ENCODE data around the gene FLII.

Gene FLII

GRCh38 chr17:18246109-18246725 is 12.3 kb downstream of the FLII start:
- no peak for DNase-seq (ENCODE audit: extremely low read depth, insufficient read length)
- H3K4me3 ChIP-seq (replicated peaks; ENCODE audit: low read depth, low read length), result no peak overlapping the region
- TF ChIP-seq CTCF (IDR thresholded peaks at IDR 0.05; ENCODE audit: insufficient read depth, low read length, poor library complexity, severe bottlenecking), result no peak
- H3K36me3 ChIP-seq (ENCODE audit: control insufficient read depth, insufficient read depth, low read length), result peaks cover 37% of the 10 kb centered on the region
- no peaks in the 10 kb centered on the region for H3K27me3 ChIP-seq (replicated peaks; ENCODE audit: control insufficient read depth, insufficient read depth, low read length)

GRCh38 chr17:18245038-18245776 is 13.3 kb downstream of the FLII start:
- no peak for DNase-seq (ENCODE audit: extremely low read depth, insufficient read length)
- Histone ChIP-seq H3K36me3 (ENCODE audit: control insufficient read depth, insufficient read depth, low read length) (peaks cover 32% of the 10 kb centered on the region), H3K4me3 (replicated peaks; ENCODE audit: low read depth, low read length) (no peak overlapping the region), H3K27me3 (replicated peaks; ENCODE audit: control insufficient read depth, insufficient read depth, low read length) (no peaks in the 10 kb centered on the region)
- TF ChIP-seq CTCF (IDR thresholded peaks at IDR 0.05; ENCODE audit: insufficient read depth, low read length, poor library complexity, severe bottlenecking), result no peak

GRCh38 chr17:18241229-18241871 is 17.2 kb downstream of the FLII start:
- TF ChIP-seq CTCF (IDR thresholded peaks at IDR 0.05; ENCODE audit: insufficient read depth, low read length, poor library complexity, severe bottlenecking), result no peak

GRCh38 chr17:18240449-18240848 is 18.1 kb downstream of the FLII start:
- DNase-seq (ENCODE audit: extremely low read depth, insufficient read length), result no peak
- no peaks in the 10 kb centered on the region for H3K27me3 ChIP-seq (replicated peaks; ENCODE audit: control insufficient read depth, insufficient read depth, low read length)
- H3K4me3 ChIP-seq (replicated peaks; ENCODE audit: low read depth, low read length), result no peak overlapping the region
- H3K36me3 ChIP-seq (ENCODE audit: control insufficient read depth, insufficient read depth, low read length), result peaks cover 7% of the 10 kb centered on the region
- TF ChIP-seq CTCF (IDR thresholded peaks at IDR 0.05; ENCODE audit: insufficient read depth, low read length, poor library complexity, severe bottlenecking), result no peak

More at GRCh38 chr17:18241229-18241871, 17.2 kb downstream of the FLII start:
- no peaks in the 10 kb centered on the region for H3K27me3 ChIP-seq (replicated peaks; ENCODE audit: control insufficient read depth, insufficient read depth, low read length)
- no peak overlapping the region for H3K4me3 ChIP-seq (replicated peaks; ENCODE audit: low read depth, low read length)
- no peak for DNase-seq (ENCODE audit: extremely low read depth, insufficient read length)
- peaks cover 15% of the 10 kb centered on the region for H3K36me3 ChIP-seq (ENCODE audit: control insufficient read depth, insufficient read depth, low read length)

- no peak for DNase-seq (ENCODE audit: extremely low read depth, insufficient read length)
- H3K36me3 ChIP-seq (ENCODE audit: control insufficient read depth, insufficient read depth, low read length), result no peaks in the 10 kb centered on the region
- no peak overlapping the region for H3K4me3 ChIP-seq (replicated peaks; ENCODE audit: low read depth, low read length)
- no peak for TF ChIP-seq CTCF (IDR thresholded peaks at IDR 0.05; ENCODE audit: insufficient read depth, low read length, poor library complexity, severe bottlenecking)
- no peaks in the 10 kb centered on the region for H3K27me3 ChIP-seq (replicated peaks; ENCODE audit: control insufficient read depth, insufficient read depth, low read length)
Observed at GRCh38 chr17:18238299-18238698, 20.2 kb downstream of the FLII start.

All from GM06990 (cell line).